Measurements from ENCODE around the gene TERT. TPM values are rescaled to one million over a fixed set of nuclear protein-coding genes. Genes with fewer than 3 reads are reported as not detected.

Gene TERT
- total RNA-seq, 1 experiment from 2014 or later, result 0.80 TPM

DNA sequence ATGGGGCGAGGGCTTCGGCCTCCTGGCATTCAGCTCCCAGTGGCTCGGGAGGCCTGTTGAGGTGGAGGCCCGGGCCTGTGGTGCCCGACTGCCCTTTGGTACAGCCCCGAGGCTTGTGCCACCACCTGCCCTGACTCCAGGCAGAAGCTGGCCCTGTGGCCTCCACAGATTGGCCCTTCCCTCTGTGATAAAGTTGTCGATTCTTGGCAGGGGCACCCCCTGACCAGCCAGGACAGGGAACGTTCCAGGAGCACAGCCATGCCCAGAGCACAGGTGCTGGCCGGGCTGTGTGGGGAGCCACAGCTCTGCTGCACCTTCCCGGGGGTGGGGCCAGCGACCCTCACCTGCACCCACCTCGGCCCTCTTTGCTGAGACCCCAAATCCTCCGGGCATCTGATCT, 37.0 kb downstream of the TERT start:
- Histone ChIP-seq H2AFZ (ENCODE audit: low read length) (no peak overlapping the region), H3K27me3 (ENCODE audit: low read length) (no peaks in the 10 kb centered on the region), H3K9me3 (ENCODE audit: low read length) (0 out of 2 replicates have a peak, but pooled peaks cover 5% of the 10 kb centered on the region), H3K9ac (ENCODE audit: low read length) (no peak overlapping the region), H3K9me2 (replicated peaks; ENCODE audit: low read length) (no peaks in the 10 kb centered on the region), H4K20me1 (ENCODE audit: low read length) (no peaks in the 10 kb centered on the region), H3K79me2 (ENCODE audit: low read length) (no peaks in the 10 kb centered on the region), H3K4me1 (ENCODE audit: insufficient read depth, low read length) (no peaks in the 10 kb centered on the region), H3F3A (ENCODE audit: low read length, unreplicated experiment) (no peaks in the 10 kb centered on the region), H3K27ac (ENCODE audit: low read length) (no peak overlapping the region), H3K4me2 (ENCODE audit: low read length) (no peak overlapping the region), H3K36me3 (ENCODE audit: low read depth, low read length) (no peaks in the 10 kb centered on the region), H3K4me3 (ENCODE audit: low read length) (no peak overlapping the region)
- intact Hi-C loops (cut with micrococcal nuclease), result no loop called here
- BruUV-seq (replicated peaks), result no TSS peak
- ATAC-seq, result no peak
- no peak for TF ChIP-seq EZH2phosphoT487 (IDR thresholded peaks at IDR 0.05; ENCODE audit: borderline replicate concordance, low read length)
- TF ChIP-seq, protein P1, sequence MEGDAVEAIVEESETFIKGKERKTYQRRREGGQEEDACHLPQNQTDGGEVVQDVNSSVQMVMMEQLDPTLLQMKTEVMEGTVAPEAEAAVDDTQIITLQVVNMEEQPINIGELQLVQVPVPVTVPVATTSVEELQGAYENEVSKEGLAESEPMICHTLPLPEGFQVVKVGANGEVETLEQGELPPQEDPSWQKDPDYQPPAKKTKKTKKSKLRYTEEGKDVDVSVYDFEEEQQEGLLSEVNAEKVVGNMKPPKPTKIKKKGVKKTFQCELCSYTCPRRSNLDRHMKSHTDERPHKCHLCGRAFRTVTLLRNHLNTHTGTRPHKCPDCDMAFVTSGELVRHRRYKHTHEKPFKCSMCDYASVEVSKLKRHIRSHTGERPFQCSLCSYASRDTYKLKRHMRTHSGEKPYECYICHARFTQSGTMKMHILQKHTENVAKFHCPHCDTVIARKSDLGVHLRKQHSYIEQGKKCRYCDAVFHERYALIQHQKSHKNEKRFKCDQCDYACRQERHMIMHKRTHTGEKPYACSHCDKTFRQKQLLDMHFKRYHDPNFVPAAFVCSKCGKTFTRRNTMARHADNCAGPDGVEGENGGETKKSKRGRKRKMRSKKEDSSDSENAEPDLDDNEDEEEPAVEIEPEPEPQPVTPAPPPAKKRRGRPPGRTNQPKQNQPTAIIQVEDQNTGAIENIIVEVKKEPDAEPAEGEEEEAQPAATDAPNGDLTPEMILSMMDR (conservative IDR thresholded peaks at IDR 0.05; ENCODE audit: low read depth, low read length), result no peak
- TF ChIP-seq EZH2 (IDR thresholded peaks at IDR 0.05; ENCODE audit: low read length, unreplicated experiment), result no peak
- ChIA-PET POLR2A (ENCODE audit: unreplicated experiment) (no interaction called here), CTCF (no interaction called here)
- no peak for DNase-seq

DNA sequence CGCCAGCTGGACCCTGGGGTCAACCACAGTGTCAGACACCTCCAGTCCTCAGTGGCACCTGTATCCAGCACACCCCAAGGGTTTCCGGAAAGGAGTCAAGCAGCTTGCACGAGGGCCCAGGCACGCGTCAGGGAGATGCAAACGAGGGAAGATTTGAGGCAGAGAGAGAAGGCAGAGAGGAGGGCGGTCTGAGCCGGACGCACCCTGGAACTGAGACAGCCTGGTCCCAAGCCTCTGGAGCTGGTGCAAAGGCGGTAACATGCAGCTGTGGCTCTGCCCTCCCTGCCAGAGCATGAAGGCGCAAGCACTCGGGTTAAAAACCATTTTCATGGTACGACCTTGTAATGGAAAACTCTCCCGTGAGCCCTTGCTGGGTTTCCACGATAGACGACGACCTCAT, 37.5 kb downstream of the TERT start:
- Histone ChIP-seq H2AFZ (ENCODE audit: low read length) (no peak overlapping the region), H4K20me1 (ENCODE audit: low read length) (no peaks in the 10 kb centered on the region), H3F3A (ENCODE audit: low read length, unreplicated experiment) (no peaks in the 10 kb centered on the region), H3K79me2 (ENCODE audit: low read length) (no peaks in the 10 kb centered on the region), H3K4me2 (ENCODE audit: low read length) (no peak overlapping the region), H3K27ac (ENCODE audit: low read length) (no peak overlapping the region), H3K36me3 (ENCODE audit: low read depth, low read length) (no peaks in the 10 kb centered on the region), H3K9me3 (ENCODE audit: low read length) (0 out of 2 replicates have a peak, but pooled peaks cover under 1% of the 10 kb centered on the region), H3K4me1 (ENCODE audit: insufficient read depth, low read length) (no peaks in the 10 kb centered on the region), H3K9ac (ENCODE audit: low read length) (no peak overlapping the region), H3K4me3 (ENCODE audit: low read length) (no peak overlapping the region), H3K27me3 (ENCODE audit: low read length) (no peaks in the 10 kb centered on the region), H3K9me2 (replicated peaks; ENCODE audit: low read length) (no peaks in the 10 kb centered on the region)
- ChIA-PET CTCF (no interaction called here), POLR2A (ENCODE audit: unreplicated experiment) (no interaction called here)
- TF ChIP-seq EZH2 (IDR thresholded peaks at IDR 0.05; ENCODE audit: low read length, unreplicated experiment) (no peak), EZH2phosphoT487 (IDR thresholded peaks at IDR 0.05; ENCODE audit: borderline replicate concordance, low read length) (no peak)
- TF ChIP-seq, protein P1 (conservative IDR thresholded peaks at IDR 0.05; ENCODE audit: low read depth, low read length), result no peak
- no TSS peak for BruUV-seq (replicated peaks)
- DNase-seq (no peak), ATAC-seq (no peak)
- intact Hi-C loops (cut with micrococcal nuclease), result no loop called here

DNA sequence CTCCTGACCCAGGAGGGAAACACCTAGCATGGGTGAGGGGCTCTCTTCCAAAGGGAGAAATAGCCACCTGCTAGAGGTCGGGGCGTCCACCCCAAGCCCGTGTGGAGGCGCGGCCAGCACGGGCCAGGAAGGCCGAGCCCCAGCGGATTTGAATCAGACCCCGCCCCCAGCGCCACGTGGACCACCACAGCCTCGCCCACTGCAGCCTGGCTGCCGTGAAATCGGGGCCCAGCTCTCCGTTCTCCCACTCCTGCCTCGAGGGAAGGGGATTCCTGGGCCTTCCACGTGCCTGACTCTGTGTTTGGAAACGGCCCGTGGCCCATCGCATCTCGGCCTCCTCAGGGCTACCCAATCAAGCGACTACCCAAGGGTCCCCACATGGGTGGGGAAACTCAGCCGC, 38.1 kb downstream of the TERT start:
- H4K20me1 ChIP-seq (ENCODE audit: low read length), result no peaks in the 10 kb centered on the region
- no peaks in the 10 kb centered on the region for H3K9me2 ChIP-seq (replicated peaks; ENCODE audit: low read length)
- H3K4me3 ChIP-seq (ENCODE audit: low read length), result no peak overlapping the region
- intact Hi-C loops (cut with micrococcal nuclease), result no loop called here
- ATAC-seq (no peak), DNase-seq (no peak)
- no peak overlapping the region for H2AFZ ChIP-seq (ENCODE audit: low read length)
- H3K36me3 ChIP-seq (ENCODE audit: low read depth, low read length), result no peaks in the 10 kb centered on the region
- no peaks in the 10 kb centered on the region for H3K27me3 ChIP-seq (ENCODE audit: low read length)
- CTCF ChIA-PET, result no interaction called here
- H3K9ac ChIP-seq (ENCODE audit: low read length), result no peak overlapping the region
- BruUV-seq (replicated peaks), result no TSS peak
- no peak overlapping the region for H3K4me2 ChIP-seq (ENCODE audit: low read length)
- no peaks in the 10 kb centered on the region for H3K79me2 ChIP-seq (ENCODE audit: low read length)
- TF ChIP-seq EZH2 (IDR thresholded peaks at IDR 0.05; ENCODE audit: low read length, unreplicated experiment) (no peak), EZH2phosphoT487 (IDR thresholded peaks at IDR 0.05; ENCODE audit: borderline replicate concordance, low read length) (no peak)
- TF ChIP-seq, protein P1 (conservative IDR thresholded peaks at IDR 0.05; ENCODE audit: low read depth, low read length), result no peak
- no peaks in the 10 kb centered on the region for H3K9me3 ChIP-seq (ENCODE audit: low read length)
- H3F3A ChIP-seq (ENCODE audit: low read length, unreplicated experiment), result no peaks in the 10 kb centered on the region
- POLR2A ChIA-PET (ENCODE audit: unreplicated experiment), result no interaction called here
- H3K27ac ChIP-seq (ENCODE audit: low read length), result no peak overlapping the region
- H3K4me1 ChIP-seq (ENCODE audit: insufficient read depth, low read length), result no peaks in the 10 kb centered on the region

All from PC-3 (cell line).